ENCODE results near the gene CASP5.

The CASP5 gene

DNA sequence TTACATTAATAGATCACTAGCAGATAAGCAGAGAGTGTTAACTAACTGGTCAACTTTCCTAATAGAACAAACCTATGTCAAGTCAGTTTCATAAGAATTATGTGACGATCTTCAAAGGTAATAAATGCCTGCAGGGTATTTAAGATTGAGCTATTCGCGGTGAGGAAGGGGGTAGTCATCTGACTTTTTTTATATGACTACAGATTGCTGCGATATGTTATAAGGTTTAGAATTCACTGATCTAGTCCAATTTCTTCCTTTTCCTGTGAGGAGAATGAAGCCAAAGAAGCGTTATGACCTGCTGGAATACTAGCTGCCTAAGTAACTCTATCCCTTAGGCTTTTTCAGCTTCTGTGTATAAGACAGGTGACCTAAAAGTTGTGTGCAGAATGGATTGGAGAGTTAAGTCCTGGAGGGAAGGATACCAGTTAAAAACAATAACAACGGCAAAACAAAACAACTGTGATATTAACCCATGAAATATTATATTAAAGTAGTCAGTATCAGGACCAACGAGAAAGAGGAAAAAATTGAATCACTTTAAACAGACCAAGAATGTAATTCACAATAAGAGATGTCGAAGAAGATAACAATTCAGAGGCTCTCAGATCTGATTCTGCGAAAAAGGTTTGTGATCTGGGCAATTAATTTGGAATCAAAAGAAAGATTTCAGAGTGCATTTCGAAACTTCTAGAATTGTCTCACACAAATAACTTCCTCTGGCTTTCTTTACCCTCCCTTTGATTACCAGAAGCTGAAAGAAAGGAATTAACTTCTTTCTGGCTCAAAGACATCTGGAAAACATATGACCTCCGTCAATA, 55.2 kb downstream of the CASP5 start:
- no peak for DNase-seq (ENCODE audit: low read depth)

GRCh38 chr11:104965735-104966134, 57.2 kb downstream of the CASP5 start:
- DNase-seq (ENCODE audit: low read depth) = no peak

DNA sequence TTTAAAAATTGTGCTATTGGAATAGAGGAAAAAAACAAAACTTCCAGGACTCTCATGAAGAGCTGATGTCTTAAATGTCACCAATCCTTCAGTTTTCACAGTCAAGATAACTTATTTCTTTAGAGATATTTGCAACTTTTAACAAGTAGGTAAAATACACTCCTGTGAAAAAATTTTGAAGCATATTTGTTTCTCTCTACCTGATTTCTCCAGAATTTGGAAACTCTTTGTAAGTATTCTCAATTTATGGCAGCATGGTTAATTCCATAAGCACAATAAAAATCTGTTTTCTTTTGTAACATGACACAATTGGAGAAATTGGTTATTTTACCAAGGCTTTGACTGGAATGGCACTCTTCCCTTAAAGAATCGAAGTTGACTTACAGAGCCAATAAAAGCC, 58.7 kb downstream of the CASP5 start:
- DNase-seq (ENCODE audit: low read depth) = no peak

GRCh38 chr11:104962852-104963251, 60.1 kb downstream of the CASP5 start:
- DNase-seq (ENCODE audit: low read depth) = no peak

DNA sequence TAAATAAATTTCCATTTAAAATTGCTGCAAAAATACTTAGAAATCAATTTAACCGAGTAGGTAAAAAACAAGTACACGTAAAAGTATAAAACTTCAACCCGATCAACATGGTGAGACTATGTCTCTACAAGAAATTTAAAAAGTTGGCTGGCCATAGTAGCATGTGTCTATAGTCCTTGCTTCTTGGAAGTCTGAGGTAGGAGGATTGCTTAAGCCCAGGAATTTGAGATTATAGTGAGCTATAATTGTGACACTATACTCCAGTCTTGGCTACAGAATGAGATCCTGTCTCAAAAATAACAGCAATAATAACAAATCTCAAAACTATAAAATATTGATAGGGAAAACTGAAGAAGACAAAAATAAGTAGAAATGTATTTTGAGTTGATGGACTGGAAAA, 65.7 kb downstream of the CASP5 start:
- no peak for DNase-seq (ENCODE audit: low read depth)

- DNase-seq (ENCODE audit: low read depth) = no peak
Measured at GRCh38 chr11:104956528-104956927, 66.4 kb downstream of the CASP5 start.

DNA sequence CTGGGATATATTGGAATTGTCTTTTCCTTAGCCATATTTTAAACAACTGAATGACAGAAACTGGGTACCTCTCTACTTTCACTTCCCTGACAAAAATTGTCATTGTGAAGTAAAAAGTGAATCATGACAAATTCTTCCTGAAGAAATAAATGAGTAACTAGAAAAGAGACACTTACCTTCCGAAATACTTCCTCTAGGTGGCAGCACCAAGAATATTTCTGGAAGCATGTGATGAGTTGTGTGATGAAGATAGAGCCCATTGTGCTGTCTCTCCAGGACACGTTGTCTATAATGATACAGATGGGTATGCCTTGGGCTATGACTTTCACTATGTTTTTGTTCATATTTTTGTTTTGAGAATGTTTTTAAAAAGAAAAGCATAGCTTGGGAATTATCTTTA, 76.1 kb downstream of the CASP5 start:
- DNase-seq (ENCODE audit: low read depth) = no peak
